ENCODE data around the gene SUMO3. TPM values are rescaled to one million over a fixed set of nuclear protein-coding genes. Genes with fewer than 3 reads are reported as not detected.

SUMO3 gene
- total RNA-seq, 6 experiments from 2014 or later: 33.4 to 41.2 (median 36.6) TPM

- Histone ChIP-seq H3K4me1 (peaks cover 0 to 10% (median under 1%) of the 10 kb centered on the region in 4 donors), H3K9me3 (no peaks in the 10 kb centered on the region), H3K4me3 (no peak overlapping the region), H3K27me3 (no peaks in the 10 kb centered on the region), H3K27ac (no peak overlapping the region), H3K36me3 (peaks cover 0 to 47% (median 32%) of the 10 kb centered on the region in 4 donors)
- ATAC-seq (peak in 3 of 4 donors; percentile 26 to 69 (median 51)), DNase-seq (peak in 1 of 3 donors; percentile 35)
- intact Hi-C loops (cut with DNase I): no loop called here
- WGBS (ENCODE audit: insufficient coverage, low coverage, low lambda C conversion rate, missing lambda C conversion rate): 79% methylated on average over 16 of the region's 26 CpGs
- TF ChIP-seq POLR2A (IDR thresholded peaks at IDR 0.05) (no peak), CTCF (IDR thresholded peaks at IDR 0.05) (no peak)
Observed at GRCh38 chr21:44850905-44851657, 33.2 kb upstream of the SUMO3 start.

- ATAC-seq (no peak), DNase-seq (peak in 1 of 3 donors; percentile 41)
Observed at GRCh38 chr21:44850208-44850800, 32.4 kb upstream of the SUMO3 start.

GRCh38 chr21:44849616-44850130 is 31.8 kb upstream of the SUMO3 start:
- WGBS (ENCODE audit: insufficient coverage, low coverage, low lambda C conversion rate, missing lambda C conversion rate): 83% methylated on average over 12 of the region's 12 CpGs
- no peaks in the 10 kb centered on the region for H3K9me3 ChIP-seq
- H3K36me3 ChIP-seq: peaks cover 0 to 33% (median 26%) of the 10 kb centered on the region in 4 donors
- DNase-seq (peak in 1 of 3 donors; percentile 31), ATAC-seq (no peak)
- H3K4me1 ChIP-seq: peaks cover 0 to 10% (median 1%) of the 10 kb centered on the region in 4 donors
- H3K27ac ChIP-seq: no peak overlapping the region
- H3K4me3 ChIP-seq: no peak overlapping the region
- intact Hi-C loops (cut with DNase I): no loop called here
- H3K27me3 ChIP-seq: no peaks in the 10 kb centered on the region
- TF ChIP-seq CTCF (IDR thresholded peaks at IDR 0.05) (no peak), POLR2A (IDR thresholded peaks at IDR 0.05) (no peak)

More at GRCh38 chr21:44850208-44850800, 32.4 kb upstream of the SUMO3 start:
- Histone ChIP-seq H3K4me1 (peaks cover 0 to 10% (median 1%) of the 10 kb centered on the region in 4 donors), H3K9me3 (no peaks in the 10 kb centered on the region), H3K27me3 (no peaks in the 10 kb centered on the region), H3K4me3 (no peak overlapping the region), H3K27ac (no peak overlapping the region), H3K36me3 (peaks cover 0 to 39% (median 28%) of the 10 kb centered on the region in 4 donors)
- TF ChIP-seq POLR2A (IDR thresholded peaks at IDR 0.05): no peak
- TF ChIP-seq CTCF (IDR thresholded peaks at IDR 0.05): no peak
- intact Hi-C loops (cut with DNase I): no loop called here
- WGBS (ENCODE audit: insufficient coverage, low coverage, low lambda C conversion rate, missing lambda C conversion rate): 77% methylated on average over 8 of the region's 20 CpGs

GRCh38 chr21:44848821-44849521 is 31.1 kb upstream of the SUMO3 start:
- no peak overlapping the region for H3K4me3 ChIP-seq
- no peaks in the 10 kb centered on the region for H3K9me3 ChIP-seq
- ATAC-seq: no peak
- H3K4me1 ChIP-seq: peaks cover 0 to 10% (median 1%) of the 10 kb centered on the region in 4 donors
- DNase-seq: peak in 1 of 3 donors; percentile 7
- intact Hi-C loops (cut with DNase I): no loop called here
- 99% methylated on average over 11 of the region's 36 CpGs for WGBS (ENCODE audit: insufficient coverage, low coverage, low lambda C conversion rate, missing lambda C conversion rate)
- H3K27ac ChIP-seq: no peak overlapping the region
- TF ChIP-seq CTCF (IDR thresholded peaks at IDR 0.05) (no peak), POLR2A (IDR thresholded peaks at IDR 0.05) (no peak)
- H3K36me3 ChIP-seq: peaks cover 0 to 26% (median 21%) of the 10 kb centered on the region in 4 donors
- no peaks in the 10 kb centered on the region for H3K27me3 ChIP-seq
